KMS-11 (cell line): Measurements from ENCODE around the gene PRSS35.

ENCODE experiments used
- H2AFZ ChIP-seq: fragments of 200-600 bp; sonication (generic); 2 replicates; pipeline ENCODE4 v1.6.1; 2016; ENCODE audit warnings: antibody characterized with exemption, mixed run types, low read depth
- H3K27ac ChIP-seq: fragments of 200-600 bp; sonication (generic); 2 replicates; pipeline ENCODE4 v1.6.1; 2016; ENCODE audit warnings: mild to moderate bottlenecking, mixed run types
- H3K27me3 ChIP-seq: fragments of 200-600 bp; sonication (generic); 2 replicates; pipeline ENCODE4 v1.6.1; 2017; ENCODE audit warnings: mild to moderate bottlenecking, low read depth, mixed run types, moderate library complexity; ENCODE audit not compliant: insufficient read depth
- H3K36me3 ChIP-seq: fragments of 200-600 bp; sonication (generic); 2 replicates; pipeline ENCODE4 v1.6.1; 2017; ENCODE audit warnings: mild to moderate bottlenecking, mixed run types; ENCODE audit not compliant: insufficient read depth
- H3K4me1 ChIP-seq: fragments of 200-600 bp; sonication (generic); 2 replicates; pipeline ENCODE4 v1.6.1; 2016; ENCODE audit warnings: mild to moderate bottlenecking, low read depth, mixed run types; ENCODE audit not compliant: poor library complexity, severe bottlenecking
- H3K4me2 ChIP-seq: fragments of 200-600 bp; sonication (generic); 2 replicates; pipeline ENCODE4 v1.7.0; 2016; ENCODE audit warnings: mild to moderate bottlenecking, mixed run types
- H3K4me3 ChIP-seq: fragments of 200-600 bp; sonication (generic); IDR thresholded peaks from 2 replicates; pipeline ENCODE4 v1.6.1; 2017; ENCODE audit warnings: low read depth, low read length, mixed read lengths; ENCODE audit not compliant: insufficient read depth
- H3K79me2 ChIP-seq: fragments of 200-600 bp; sonication (generic); 2 replicates; pipeline ENCODE4 v1.6.1; 2016; ENCODE audit warnings: low read depth, mixed run types; ENCODE audit not compliant: insufficient read depth
- H3K9ac ChIP-seq: fragments of 200-600 bp; sonication (generic); 2 replicates; pipeline ENCODE4 v1.6.1; 2016; ENCODE audit warnings: mild to moderate bottlenecking, mixed run types
- H4K20me1 ChIP-seq: fragments of 200-600 bp; sonication (generic); 2 replicates; pipeline ENCODE4 v1.6.1; 2016; ENCODE audit warnings: mild to moderate bottlenecking, mixed run types; ENCODE audit not compliant: insufficient read depth
- CTCF ChIP-seq: fragments of 200-600 bp; sonication (generic); conservative IDR thresholded peaks from 2 replicates; pipeline ENCODE4 v1.6.1; 2017; ENCODE audit warnings: low read depth, mild to moderate bottlenecking, antibody characterized with exemption, low read length, moderate library complexity, mixed read lengths

PRSS35 gene

GRCh38 chr6:83488448-83488847, 23.9 kb upstream of the PRSS35 start:
- Histone ChIP-seq H3K79me2 (no peaks in the 10 kb centered on the region), H3K27me3 (no peaks in the 10 kb centered on the region), H3K9ac (no peak overlapping the region), H4K20me1 (no peaks in the 10 kb centered on the region), H3K27ac (no peak overlapping the region), H3K36me3 (no peaks in the 10 kb centered on the region), H3K4me3 (no peak overlapping the region), H2AFZ (no peak overlapping the region), H3K4me1 (no peaks in the 10 kb centered on the region), H3K4me2 (no peak overlapping the region)
- TF ChIP-seq CTCF: no peak

DNA sequence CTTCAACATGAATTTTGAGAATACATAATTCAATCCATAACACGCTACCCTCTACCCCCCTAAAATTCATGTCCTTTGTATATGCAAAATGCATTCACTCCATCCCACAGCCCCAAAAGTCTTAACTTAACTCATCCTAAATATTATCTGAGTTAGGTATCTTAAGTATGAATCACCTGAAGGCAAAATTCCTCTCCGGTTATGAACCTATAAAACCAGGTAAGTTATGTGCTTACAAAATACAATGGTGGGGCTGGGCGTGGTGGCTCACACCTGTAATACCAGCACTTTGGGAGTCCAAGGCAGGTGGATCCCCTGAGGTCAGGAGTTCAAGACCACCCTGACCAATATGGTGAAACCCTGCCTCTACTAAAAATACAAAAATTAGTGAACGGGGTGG, 23.5 kb upstream of the PRSS35 start:
- Histone ChIP-seq H3K4me3 (no peak overlapping the region), H3K27me3 (no peaks in the 10 kb centered on the region), H3K27ac (no peak overlapping the region), H2AFZ (no peak overlapping the region), H3K4me1 (no peaks in the 10 kb centered on the region), H3K79me2 (no peaks in the 10 kb centered on the region), H3K4me2 (no peak overlapping the region), H4K20me1 (no peaks in the 10 kb centered on the region), H3K36me3 (no peaks in the 10 kb centered on the region), H3K9ac (no peak overlapping the region)
- TF ChIP-seq CTCF: no peak

DNA sequence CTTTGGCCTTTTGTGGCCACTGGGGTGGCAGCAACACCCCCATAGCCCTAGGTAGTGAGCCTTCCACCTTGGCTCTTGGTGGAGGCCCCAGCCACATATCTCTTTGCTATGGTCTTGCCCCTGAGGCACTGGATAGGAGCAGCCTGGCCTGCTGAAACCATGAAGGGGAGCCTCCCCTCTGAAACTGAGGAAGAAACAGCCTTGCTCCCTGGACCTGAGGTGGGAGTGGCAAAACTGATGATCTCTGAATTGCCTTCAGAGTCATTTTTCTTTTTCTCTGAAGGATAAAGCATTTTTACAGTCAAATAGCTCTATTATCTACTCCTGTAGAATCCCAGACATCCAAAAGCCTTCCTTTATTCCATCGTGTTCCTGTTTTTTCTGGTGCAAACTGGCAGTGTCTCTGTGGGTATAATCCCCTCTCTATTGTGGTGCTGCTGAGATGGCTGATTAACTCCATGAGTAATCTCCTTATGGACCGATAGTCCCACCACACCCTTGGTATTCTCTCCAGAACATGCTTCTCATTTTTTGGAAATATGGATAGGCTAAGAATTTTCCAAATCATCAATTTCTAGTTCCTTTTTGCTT, 22.0 kb upstream of the PRSS35 start:
- no peak for TF ChIP-seq CTCF
- Histone ChIP-seq H3K27ac (no peak overlapping the region), H3K4me2 (no peak overlapping the region), H3K79me2 (no peaks in the 10 kb centered on the region), H3K36me3 (no peaks in the 10 kb centered on the region), H4K20me1 (no peaks in the 10 kb centered on the region), H3K9ac (no peak overlapping the region), H2AFZ (no peak overlapping the region), H3K4me3 (no peak overlapping the region), H3K27me3 (no peaks in the 10 kb centered on the region), H3K4me1 (no peaks in the 10 kb centered on the region)

GRCh38 chr6:83505356-83505755, 7.0 kb upstream of the PRSS35 start:
- H3K4me1 ChIP-seq: no peaks in the 10 kb centered on the region
- no peaks in the 10 kb centered on the region for H3K79me2 ChIP-seq
- no peak overlapping the region for H3K27ac ChIP-seq
- no peak for TF ChIP-seq CTCF
- no peaks in the 10 kb centered on the region for H3K27me3 ChIP-seq
- no peak overlapping the region for H2AFZ ChIP-seq
- H4K20me1 ChIP-seq: no peaks in the 10 kb centered on the region
- no peaks in the 10 kb centered on the region for H3K36me3 ChIP-seq
- H3K4me3 ChIP-seq: no peak overlapping the region
- no peak overlapping the region for H3K9ac ChIP-seq
- H3K4me2 ChIP-seq: no peak overlapping the region
